ENCODE results near the gene STARD13. TPM values are rescaled to one million over a fixed set of nuclear protein-coding genes. Genes with fewer than 3 reads are reported as not detected.

STARD13 gene
- polyA plus RNA-seq, 5 donors = 17.4 to 26.8 (median 24.6) TPM

DNA sequence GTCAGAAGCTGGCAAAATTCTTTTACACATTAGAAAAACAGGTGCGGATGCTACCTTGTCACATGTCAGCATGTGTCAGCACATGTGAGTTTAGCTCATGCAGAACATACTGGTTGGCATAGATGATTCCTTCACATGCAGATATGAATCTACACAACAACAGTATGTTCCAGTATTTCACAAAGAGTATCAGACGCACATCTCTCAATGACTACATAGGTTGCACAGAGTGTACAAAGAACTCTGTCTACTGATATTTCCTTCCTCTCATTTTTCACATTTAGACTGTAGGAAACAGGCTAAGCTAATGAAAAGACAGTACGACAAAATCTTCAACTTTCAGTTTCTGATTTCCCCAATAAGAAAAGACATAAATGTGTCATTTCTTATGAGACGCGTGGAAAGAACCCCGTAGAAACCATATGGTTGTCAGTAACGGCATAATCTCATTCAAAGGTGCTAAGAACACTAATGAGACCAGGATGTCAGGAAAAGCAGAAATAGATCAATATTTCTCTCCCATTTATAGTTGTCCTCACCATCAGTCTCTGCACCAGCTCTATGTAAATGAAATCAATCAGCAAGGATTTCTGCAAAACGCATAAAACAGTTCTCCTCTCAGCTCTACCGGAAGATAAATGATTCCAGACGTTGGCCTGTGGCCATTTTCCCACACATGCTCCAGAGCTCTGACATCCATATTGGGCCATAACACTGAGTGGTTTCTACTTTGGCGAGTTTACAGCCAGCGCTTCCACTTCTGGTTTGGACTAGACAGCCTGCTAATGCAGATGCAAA lies 81.2 kb downstream of the STARD13 start:
- DNase-seq = peak in 1 of 2 donors; percentile 77

DNA sequence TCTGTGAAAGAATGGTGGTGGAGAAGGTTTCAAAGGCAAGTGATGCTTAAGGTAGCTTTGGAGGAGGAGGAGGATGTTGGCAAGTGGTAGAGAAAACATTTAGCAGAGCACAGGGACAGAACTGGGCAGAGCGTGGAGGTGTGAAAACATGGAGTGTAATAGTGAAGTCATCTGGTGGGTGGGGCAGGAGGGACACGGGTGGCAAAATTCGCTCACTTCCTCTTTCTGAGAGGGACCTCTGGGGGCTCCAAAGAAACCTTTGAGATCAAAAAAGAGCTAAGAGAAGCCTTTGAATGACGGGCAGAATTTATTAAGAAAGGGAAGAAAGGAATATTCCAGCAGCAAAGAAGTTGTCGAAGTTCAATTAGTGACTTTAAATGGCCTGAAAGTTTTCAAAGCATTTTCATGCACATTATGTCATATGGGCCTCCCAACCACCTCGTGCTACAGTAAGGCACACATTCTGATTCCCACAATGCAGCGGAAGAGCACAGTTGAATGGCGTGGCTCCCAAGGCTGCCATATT lies 82.8 kb downstream of the STARD13 start:
- DNase-seq = no peak

DNA sequence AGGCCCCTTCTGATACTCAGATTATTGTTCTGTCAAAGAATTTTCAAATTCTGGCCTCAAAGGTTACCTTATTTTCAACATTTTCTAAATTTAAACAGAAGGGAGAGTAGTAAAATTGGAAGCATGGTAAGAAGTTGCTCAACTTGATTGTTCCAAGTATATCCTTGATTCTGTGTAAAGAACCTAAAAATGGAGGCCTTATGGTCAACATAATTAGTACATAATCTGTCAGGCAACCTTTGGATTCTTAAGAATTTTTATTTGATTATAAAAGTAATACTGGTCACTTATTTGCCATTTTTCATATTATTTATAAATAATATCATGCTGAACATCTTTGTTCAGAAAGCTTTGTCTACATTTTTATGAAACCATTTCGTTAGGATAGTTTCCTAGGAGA lies 83.9 kb downstream of the STARD13 start:
- no peak for DNase-seq

DNA sequence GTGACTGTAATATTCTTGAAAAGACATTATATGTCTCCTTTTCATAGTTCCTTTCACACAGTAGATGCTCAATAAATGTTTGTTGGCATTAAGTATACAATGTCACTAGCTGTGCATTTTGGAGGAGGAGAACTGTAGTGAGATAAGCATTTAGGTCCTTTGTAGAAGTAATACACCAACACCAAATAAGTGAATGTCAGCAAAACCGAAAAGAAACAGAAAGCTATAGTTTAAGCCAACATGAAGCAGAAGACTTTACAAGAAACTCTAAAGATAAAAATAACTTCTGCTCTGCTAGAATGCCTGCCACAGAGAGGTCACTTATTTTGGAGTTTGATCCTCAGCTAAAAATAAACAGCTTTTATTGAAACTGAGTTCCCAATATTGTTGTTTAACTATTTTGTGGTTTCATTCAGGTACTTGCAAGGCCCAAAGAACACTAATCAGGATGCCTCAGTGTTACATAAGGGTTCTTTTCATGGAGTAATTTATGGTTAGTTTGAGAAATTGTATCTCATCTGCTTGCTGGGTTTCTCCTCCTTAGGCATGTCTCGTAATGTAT lies 86.2 kb downstream of the STARD13 start:
- DNase-seq = no peak

DNA sequence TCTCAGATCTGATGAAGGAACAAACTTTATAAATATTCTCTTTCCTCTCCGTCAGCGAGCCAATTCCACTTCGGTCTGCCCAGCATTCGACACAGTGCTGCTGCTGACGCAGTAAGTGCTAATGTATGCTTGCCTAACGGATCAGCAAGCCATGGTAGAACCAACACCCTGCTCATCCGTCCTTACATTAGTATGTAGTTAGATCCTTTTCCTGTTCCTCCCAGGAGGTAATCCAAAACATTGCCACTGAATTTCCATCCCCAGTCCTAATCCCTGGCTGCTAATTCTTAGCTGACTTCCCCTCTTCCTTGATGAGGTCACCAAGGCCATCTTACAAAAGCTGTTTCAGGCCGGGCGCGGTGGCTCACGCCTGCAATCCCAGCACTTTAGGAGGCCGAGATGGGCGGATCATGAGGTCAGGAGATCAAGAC lies 88.0 kb downstream of the STARD13 start:
- peak in 1 of 2 donors; percentile 51 for DNase-seq

DNA sequence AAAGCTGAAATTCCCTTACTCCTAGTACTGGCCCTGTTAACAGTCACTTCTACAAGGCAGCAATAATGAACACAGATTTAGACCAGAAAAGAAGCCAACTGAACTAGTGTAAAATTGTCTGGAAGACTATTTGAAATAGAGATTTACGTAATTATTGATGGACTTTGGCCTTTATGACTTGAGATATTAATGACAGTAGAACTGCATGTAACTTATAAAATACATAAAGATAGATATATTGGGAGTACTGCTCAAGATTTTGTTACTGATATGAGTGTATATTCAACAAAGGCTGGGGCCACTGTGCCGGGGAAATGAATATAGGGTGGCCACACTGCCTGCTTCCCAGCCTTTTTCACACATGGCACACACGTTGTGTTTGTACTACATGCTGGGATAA lies 88.8 kb downstream of the STARD13 start:
- no peak for DNase-seq

DNA sequence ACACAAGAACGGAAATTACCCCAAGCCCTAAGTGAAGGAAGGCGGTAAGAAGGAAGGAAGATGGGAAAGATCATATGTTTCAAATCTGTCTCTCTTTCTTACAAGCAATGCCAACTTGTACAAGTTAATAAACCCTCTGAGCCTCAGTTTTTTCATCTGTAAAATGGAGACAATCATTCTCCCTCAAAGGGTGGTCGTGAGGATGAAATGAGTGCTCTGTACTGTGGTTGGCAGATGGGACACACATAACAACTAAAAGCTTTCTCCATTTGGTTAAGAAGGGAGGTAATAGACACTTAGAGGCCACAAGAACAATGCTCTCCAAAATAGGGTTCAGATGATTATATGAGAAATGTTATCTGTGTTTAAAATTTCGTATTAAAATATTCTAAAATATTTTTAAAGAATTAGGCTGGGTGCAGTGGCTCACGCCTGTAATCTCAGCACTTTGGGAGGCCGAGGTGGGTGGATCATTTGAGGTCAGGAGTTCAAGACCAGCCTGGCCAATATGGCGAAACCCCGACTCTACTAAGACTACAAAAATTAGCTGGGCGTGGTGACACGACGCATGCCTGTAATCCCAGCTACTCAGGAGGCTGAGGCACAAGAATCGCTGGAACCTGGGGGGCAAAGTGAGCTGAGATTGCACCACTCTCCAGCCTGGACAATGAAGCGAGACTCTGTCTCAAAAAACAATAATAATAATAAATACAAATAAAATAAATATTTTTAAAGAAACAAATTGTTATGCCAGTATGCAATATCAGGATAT lies 89.7 kb downstream of the STARD13 start:
- no peak for DNase-seq

DNA sequence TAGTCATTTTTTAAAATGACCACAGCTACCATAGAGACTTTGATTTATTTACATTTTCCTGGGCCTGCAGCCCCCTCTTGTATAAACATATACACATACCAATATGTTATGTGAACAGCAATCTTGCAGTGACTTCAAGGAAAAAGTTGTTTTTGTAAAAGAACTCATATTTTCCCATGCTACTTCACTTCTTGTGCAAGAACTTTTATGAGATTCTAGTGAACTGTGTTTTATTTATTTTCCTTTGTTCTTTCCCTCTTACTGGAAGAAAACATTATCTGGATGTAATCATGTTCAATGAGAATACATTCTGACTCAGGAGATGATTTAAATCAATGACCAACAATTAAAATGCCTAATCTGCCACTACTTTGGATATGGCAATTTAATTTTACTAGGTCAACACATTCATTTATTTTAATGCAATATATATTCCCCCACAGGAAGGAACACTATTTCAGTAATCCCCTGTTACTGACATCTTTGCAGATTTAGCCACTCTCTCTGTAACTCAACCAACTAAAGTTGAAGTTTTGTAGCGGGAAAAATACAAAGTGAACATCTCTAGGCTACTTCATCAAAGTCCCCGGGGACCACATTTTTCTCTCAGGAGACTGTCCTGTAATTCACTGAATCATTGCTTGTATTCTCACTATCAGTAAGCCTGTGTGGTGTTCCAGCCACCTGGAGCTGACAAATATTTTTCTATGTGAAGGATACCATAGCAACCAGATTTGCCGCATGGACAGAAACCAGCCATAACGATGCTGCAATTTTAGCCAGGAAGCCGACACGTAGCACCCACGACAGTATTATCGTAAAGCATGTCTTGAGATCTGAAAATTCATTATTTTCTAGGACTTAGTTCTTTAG lies 90.5 kb downstream of the STARD13 start:
- peak in 1 of 2 donors; percentile 82 for DNase-seq

DNA sequence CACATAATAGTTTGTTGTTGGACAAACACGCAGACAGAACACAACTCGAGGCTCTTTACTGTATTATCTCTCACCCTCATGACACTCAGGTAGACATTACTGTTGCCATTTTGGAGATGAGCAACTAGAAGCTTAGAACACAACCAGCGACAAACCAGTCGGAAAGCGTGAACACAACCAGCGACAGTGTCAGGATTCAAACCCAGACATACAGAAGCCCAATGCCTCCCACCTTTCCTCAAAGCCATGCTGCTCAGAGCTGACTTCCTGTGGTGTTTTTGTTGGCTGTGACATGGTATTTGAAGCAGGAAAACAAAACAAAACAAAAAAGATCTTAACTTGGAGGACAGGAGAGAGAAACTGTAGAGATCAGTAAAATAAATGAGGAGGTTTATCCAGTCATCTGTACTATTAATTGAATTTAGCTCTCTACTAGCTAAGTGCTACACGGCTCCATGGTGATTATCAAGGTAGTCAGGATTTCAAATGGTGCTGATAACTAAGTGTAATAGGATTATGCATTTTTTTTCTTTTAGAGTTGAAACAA lies 92.1 kb downstream of the STARD13 start:
- no peak for DNase-seq

DNA sequence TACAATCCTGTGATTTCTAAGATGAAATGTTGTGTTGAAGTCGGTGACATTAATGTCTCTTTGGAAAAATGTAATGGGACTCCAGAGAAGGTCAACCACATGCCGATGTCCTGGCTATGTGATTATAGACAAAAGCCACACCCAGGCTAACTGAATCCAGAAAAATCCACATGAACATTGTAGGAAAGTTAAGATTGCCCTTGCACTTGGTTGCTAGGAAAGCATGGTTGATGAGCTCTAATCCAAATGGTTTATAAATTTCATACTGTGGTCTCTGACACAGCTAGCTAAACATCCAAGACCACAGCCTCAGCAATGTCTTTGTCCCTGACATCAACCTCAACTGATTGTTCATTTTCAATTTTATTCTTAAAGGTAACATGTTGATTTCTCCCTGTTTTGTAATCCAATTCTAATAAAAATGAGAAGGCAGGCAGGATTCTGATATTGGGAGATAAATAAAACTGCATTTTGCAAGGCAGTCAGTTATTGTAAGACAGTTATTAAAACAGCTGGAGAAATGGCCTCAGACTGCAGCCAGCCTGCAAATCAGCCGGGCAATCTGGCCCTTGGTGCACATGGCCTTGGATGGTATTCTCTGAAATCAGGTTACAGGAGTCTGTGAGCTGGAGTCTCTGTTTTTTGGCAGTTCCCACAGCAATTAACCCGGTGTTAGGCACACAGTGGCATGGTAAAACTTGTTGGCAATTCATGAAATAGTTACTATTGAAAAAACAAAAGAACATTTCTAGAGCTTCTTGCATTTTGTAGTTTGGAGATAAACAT lies 93.9 kb downstream of the STARD13 start:
- no peak for DNase-seq

DNA sequence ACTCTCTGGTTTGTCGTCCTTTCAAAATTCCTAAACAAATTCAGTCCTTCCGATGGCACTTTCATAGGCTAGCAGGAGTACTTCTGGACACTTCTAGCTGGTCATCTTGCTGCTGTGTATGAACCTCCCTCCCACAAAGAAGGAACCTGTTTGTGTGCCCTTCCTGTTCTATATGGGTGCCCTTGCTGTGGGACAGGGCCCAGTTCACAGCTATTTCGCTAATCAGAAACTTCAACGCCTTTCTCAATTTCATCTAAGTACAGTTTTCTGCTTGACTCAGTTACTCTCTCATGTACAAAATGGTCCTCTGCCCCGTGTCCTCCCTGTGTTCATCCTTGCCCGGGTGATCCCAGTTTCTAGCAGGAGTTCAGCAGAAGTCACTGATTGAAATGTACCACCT lies 96.1 kb downstream of the STARD13 start:
- DNase-seq = no peak

DNA sequence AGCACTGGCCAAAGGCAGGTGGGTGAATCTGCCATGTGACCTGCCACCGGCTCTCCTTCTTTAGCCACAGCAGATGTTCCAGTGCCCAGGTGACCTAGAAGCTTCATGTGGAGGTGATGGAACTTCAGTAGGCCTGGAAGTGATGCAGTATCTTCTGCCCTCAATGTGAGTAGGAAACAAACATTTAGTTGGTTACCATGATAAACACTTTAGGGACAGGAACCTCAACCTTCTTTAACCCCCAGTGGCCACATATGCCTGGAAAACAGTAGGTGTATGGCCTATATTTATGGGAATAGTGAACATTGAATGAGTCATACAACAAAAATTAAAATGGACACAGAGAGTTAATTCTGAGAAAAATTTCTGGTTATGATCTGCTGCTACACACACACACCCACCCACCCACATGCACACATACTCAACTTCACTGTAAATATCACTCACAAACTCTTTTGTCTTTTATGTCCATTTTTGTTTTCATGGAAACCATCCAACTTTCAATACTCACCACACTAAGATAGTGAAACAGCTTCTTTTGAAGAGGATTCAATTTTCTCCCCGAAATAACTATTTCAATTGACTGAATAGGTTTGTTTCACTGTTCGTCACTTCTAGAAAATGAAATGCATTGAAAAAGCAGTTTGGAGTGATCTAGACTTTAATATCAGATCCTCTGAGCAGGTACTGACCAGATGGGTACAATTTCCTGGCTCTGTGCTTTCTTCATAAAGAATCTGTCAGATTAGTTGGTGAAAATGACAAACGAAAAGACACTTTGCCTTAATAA lies 97.3 kb downstream of the STARD13 start:
- DNase-seq = no peak

DNA sequence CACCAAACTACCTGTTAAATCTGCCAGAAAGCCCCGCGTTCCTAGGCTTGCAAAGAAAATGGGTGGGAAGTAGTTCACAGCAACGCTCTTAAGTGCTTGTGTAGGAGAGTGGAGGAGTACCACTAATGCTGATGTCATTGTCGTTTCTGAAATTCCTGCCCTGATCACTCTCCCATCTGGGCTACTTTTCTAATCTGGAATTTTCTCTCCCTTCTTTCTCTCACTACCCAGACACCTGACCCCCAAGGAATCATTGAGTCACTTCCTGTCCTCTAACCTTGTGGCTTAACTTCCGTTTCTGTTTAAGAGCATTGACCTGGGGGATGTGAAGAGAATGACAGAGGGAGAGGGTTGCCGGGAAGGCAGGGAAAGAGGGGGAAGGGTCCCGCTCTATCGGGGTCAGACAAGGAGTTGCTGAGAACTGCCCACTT lies 98.7 kb downstream of the STARD13 start:
- DNase-seq = no peak

DNA sequence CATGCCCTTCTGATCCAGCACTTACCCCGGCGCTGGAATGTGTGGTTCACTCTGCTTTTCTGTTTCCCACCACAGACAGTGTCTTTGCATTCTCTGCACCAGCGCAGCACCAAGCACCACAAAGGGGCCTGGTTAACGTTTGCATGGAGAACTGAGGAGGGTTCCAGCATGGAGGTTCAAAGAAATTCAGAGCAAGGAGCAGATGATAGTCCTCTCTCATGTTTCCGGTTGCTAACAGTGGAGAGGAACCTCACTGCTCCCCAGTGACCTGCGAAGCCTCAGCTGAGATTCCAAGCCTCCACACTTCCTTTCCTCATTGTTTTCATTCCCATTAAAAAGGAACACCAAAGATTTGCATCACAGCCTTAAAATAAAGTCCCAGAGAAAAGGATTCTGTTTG lies 99.7 kb downstream of the STARD13 start:
- no peak for DNase-seq

DNA sequence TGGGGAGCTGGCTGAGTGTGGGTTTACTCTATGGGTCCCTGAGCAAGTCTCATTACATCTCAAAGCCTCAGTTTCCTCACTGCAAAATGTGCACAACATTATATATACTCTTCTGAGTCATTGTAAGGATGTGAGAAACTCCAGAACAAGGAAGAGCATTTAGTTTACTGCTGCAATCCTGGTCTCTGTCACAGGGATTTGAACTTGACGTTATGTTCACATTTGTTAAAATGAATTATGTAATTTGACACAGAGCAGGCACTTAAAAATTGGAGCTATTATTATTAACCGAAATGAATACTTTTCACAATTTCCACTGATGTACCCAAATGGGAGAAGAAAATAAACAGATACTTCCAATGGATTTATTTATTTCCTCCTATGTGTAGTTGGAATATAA lies 101.0 kb downstream of the STARD13 start:
- DNase-seq = no peak

DNA sequence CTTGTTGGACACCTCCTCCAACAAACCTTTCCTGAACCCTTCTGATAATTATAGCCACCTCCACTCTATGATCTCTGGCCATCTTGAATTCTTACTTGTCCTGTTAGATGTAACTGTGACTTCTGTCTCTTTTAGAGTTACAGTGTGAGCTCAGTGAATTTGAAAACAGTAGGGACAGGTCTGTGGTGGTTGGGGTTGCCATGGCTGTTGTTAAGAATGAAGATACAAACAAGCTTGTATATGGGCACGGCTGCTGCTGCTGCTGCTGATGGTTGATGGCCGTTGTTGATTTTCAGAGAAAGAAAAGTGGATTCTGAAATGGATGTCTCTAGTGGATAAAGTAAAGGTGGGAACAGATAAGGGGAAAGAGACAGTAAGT lies 101.5 kb downstream of the STARD13 start:
- DNase-seq = no peak

DNA sequence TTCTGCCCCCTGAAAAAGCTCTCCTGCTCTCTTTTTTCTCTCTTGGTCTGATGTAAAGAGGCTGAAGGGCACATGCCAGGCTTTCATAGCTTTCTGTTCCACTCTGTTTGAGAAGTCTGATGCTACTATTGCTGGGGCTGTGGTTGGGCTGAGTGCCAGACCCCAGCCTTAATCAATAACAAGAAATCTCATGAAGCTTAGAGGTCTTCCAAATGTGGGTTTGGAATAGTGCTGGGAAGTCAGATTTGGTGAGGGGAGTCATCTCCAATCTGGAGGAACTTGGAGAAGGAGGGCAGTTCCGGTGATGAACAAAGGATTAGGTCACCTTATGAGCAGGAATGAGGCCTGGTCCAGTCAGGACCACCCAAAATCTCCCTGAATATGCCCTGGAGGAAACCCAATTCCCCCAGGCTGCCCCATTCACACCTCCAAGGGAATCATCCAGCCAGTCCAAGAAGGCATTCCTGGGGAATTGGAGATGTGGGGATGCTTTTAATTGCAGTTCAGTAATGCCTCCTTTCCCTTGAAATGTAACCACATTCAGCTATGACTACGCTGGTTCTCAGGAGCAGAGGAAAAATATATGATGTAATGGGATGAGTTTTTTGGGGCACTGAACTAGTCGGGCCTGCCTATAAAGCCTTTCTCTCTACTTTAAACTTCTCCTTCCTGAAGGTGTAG lies 102.0 kb downstream of the STARD13 start:
- no peak for DNase-seq

DNA sequence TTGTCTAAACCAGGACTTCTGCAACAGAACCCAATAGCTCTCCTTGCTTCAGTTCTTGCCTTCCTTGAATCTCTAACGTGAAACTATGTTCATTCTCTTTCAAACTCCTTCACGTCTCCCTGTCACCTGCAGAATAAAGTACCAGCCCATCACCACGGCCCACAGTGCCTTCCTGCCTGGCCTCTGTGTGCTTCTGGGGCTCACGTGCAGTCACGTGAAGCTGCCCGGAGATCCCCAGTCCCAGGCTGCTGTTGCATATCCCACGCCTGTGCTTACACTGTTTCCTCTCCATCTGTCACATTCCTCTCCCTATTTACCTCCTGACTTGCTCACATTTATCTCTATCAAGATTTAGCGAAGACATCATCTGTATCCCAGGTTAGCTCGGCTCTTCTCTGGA lies 102.8 kb downstream of the STARD13 start:
- DNase-seq = no peak

DNA sequence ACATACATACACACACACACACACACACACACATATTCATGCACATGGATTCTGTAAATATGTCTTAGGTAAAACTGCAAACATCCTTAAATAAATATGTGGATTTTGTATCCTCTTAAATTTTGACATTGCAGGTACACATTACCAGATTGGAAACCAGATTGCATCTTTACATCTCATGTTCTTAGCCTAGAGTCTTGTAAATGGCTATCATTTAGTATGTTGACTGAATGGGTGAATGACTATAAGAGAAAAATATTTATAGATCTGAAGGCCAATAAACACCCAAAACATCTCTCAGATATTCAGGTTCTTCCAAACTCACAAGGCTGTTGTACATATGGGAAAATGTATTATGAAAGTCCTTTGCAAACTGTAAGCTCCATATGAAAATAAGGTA lies 104.3 kb downstream of the STARD13 start:
- no peak for DNase-seq
